ENCODE data around the gene GCC1. TPM values are rescaled to one million over a fixed set of nuclear protein-coding genes. Genes with fewer than 3 reads are reported as not detected.
"Not testable (repeated sequence)": the region's sequence is repeated elsewhere in the genome, so short reads cannot be mapped to it uniquely, and the experiment has no call there.

Gene GCC1
- total RNA-seq, 2 donors from 2014 or later = 13.7 to 23.1 TPM

GRCh38 chr7:127551941-127552340, 33.5 kb downstream of the GCC1 start:
- DNase-seq (no peak), ATAC-seq (no peak)
- H3K36me3 ChIP-seq (replicated peaks in 1 of 2; ENCODE audit: insufficient read depth in 1 of 2, low read depth in 2 of 2) = no peaks in the 10 kb centered on the region
- TF ChIP-seq, protein P1, sequence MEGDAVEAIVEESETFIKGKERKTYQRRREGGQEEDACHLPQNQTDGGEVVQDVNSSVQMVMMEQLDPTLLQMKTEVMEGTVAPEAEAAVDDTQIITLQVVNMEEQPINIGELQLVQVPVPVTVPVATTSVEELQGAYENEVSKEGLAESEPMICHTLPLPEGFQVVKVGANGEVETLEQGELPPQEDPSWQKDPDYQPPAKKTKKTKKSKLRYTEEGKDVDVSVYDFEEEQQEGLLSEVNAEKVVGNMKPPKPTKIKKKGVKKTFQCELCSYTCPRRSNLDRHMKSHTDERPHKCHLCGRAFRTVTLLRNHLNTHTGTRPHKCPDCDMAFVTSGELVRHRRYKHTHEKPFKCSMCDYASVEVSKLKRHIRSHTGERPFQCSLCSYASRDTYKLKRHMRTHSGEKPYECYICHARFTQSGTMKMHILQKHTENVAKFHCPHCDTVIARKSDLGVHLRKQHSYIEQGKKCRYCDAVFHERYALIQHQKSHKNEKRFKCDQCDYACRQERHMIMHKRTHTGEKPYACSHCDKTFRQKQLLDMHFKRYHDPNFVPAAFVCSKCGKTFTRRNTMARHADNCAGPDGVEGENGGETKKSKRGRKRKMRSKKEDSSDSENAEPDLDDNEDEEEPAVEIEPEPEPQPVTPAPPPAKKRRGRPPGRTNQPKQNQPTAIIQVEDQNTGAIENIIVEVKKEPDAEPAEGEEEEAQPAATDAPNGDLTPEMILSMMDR (IDR thresholded peaks at IDR 0.05) = no peak
- TF ChIP-seq POLR2A (IDR thresholded peaks at IDR 0.05) = no peak
- H3K9me3 ChIP-seq = no peaks in the 10 kb centered on the region
- H3K27me3 ChIP-seq = no peaks in the 10 kb centered on the region
- H3K4me3 ChIP-seq = no peak overlapping the region
- 81 to 84% methylated on average over 4 of the region's 4 CpGs for WGBS, 2 donors
- H3K27ac ChIP-seq = no peak overlapping the region
- intact Hi-C loops (cut with DNase I) = no loop called here
- H3K4me1 ChIP-seq = no peaks in the 10 kb centered on the region

DNA sequence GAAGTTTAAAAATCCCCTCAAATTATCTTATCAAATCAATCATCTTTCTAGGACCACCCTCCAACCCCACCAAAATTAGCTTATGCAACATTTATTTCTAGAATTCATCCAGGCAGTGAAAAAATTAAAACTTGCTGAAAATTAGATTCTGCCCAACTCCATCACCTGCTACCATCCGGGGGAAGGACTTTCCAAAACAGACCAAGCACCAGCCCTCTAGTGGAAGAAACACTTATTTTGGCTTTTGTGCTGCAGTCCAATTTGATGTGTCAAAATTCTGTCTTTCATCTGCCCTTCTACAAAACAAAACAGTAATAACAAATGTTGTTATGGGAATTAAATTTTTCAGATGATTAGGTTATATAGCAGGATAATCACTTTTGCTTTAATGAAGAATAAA, 35.1 kb downstream of the GCC1 start:
- intact Hi-C loops (cut with DNase I) = no loop called here
- DNase-seq (no peak), ATAC-seq (no peak)
- TF ChIP-seq POLR2A (IDR thresholded peaks at IDR 0.05) = no peak
- TF ChIP-seq, protein P1 (IDR thresholded peaks at IDR 0.05) = no peak
- H3K4me3 ChIP-seq = no peak overlapping the region
- no peak overlapping the region for H3K27ac ChIP-seq
- no peaks in the 10 kb centered on the region for H3K36me3 ChIP-seq (replicated peaks in 1 of 2; ENCODE audit: insufficient read depth in 1 of 2, low read depth in 2 of 2)
- H3K27me3 ChIP-seq = no peaks in the 10 kb centered on the region
- WGBS, 2 donors = 68 to 81% methylated on average over 1 of the region's 1 CpG
- no peaks in the 10 kb centered on the region for H3K4me1 ChIP-seq
- no peaks in the 10 kb centered on the region for H3K9me3 ChIP-seq

DNA sequence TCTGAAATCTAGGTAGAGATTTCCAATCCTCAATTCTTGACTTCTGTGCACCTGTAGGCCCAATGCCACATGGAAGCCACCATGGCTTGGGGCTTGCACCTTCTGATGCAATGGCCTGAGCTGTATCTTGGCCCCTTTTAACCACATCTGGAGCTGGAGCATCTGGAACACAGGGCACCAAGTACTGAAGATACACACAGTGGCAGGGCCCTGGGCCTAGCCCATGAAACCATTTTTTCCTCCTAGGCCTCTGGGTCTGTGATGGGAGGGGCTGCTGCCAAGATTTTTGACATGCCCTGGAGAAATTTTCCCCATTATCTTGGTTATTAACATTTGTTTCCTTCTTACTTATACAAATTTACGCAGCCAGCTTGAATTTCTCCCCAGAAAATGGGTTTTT, 39.1 kb downstream of the GCC1 start:
- WGBS, 2 donors = 93 to 94% methylated on average over 1 of the region's 1 CpG
- TF ChIP-seq POLR2A (IDR thresholded peaks at IDR 0.05) = no peak
- TF ChIP-seq, protein P1 (IDR thresholded peaks at IDR 0.05) = no peak
- intact Hi-C loops (cut with DNase I) = no loop called here

DNA sequence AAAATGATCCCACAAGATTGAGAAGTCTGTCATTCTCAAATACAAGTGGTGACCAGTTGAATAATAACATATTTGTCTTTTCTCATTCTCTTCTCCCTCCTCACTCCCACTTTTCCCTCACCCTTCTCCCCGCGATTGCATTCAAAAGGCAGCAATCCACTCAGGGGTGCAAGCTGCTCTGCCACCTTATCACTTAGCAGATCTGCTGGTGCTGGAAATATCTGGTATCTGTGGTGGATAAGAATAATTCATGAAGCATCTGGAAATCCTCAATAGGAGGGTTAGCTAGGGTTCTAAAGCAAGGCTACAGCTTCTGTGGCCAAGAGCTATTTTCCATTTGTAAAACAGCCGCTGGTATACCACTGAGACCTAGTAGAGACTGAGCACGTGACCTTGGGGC, 43.8 kb downstream of the GCC1 start:
- H3K4me1 ChIP-seq = no peaks in the 10 kb centered on the region
- TF ChIP-seq, protein P1 (IDR thresholded peaks at IDR 0.05) = no peak
- no peak for TF ChIP-seq POLR2A (IDR thresholded peaks at IDR 0.05)
- intact Hi-C loops (cut with DNase I) = no loop called here
- H3K27ac ChIP-seq = no peak overlapping the region
- H3K27me3 ChIP-seq = no peaks in the 10 kb centered on the region
- 87 to 95% methylated on average over 4 of the region's 4 CpGs for WGBS, 2 donors
- DNase-seq = no peak
- no peak overlapping the region for H3K4me3 ChIP-seq
- ATAC-seq = no peak
- no peaks in the 10 kb centered on the region for H3K36me3 ChIP-seq (replicated peaks in 1 of 2; ENCODE audit: insufficient read depth in 1 of 2, low read depth in 2 of 2)
- H3K9me3 ChIP-seq = no peaks in the 10 kb centered on the region

More for the DNA sequence above, 39.1 kb downstream of the GCC1 start:
- DNase-seq (no peak), ATAC-seq (no peak)
- H3K36me3 ChIP-seq (replicated peaks in 1 of 2; ENCODE audit: insufficient read depth in 1 of 2, low read depth in 2 of 2) = no peaks in the 10 kb centered on the region
- H3K27ac ChIP-seq = no peak overlapping the region
- no peak overlapping the region for H3K4me3 ChIP-seq
- H3K27me3 ChIP-seq = no peaks in the 10 kb centered on the region
- H3K9me3 ChIP-seq = no peaks in the 10 kb centered on the region
- H3K4me1 ChIP-seq = no peaks in the 10 kb centered on the region

DNA sequence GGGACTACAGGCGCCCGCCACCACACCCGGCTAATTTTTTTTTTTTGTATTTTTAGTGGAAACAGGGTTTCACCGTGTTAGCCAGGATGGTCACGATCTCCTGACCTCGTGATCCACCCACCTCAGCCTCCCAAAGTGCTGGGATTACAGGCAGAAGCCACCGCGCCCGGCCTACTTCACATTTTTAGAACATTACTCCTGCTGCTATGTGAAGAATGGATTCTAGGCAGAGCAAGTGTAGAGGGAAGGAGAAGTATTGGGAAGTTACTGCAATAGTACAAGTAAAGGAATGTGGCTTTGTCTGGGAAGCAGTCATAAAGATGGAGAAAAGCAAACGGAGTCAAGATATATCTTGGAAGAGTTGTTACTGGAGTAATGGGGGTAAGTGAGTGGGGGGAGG, 44.9 kb downstream of the GCC1 start:
- 86 to 95% methylated on average over 8 to 10 of the region's 10 CpGs for WGBS, 2 donors
- DNase-seq; H3K27me3 ChIP-seq; H3K9me3 ChIP-seq; H3K27ac ChIP-seq; ATAC-seq; H3K4me1 ChIP-seq; H3K4me3 ChIP-seq; H3K36me3 ChIP-seq (replicated peaks in 1 of 2; ENCODE audit: insufficient read depth in 1 of 2, low read depth in 2 of 2); intact Hi-C loops (cut with DNase I): not testable (repeated sequence)

All from body of pancreas (tissue), 4 donors.